HepG2 (cell line): ENCODE measurements around the gene C12orf42. TPM values are rescaled to one million over a fixed set of nuclear protein-coding genes. Genes with fewer than 3 reads are reported as not detected.

ENCODE experiments used
- ATAC-seq: fragments of 200-7000 bp; cut with Tn5 transposase; 3 replicates; pipeline ENCODE4 v1.9.1; 2020; ENCODE audit warnings: mild to moderate bottlenecking, moderate library complexity
- BruUV-seq: library from RNA; stranded (reverse); fragments of 400-500 nt; replicated peaks from 2 replicates; lab custom pipeline; 2021; lab: Mats Ljungman, UMichigan
- CTCF ChIA-PET: fragments of 300-600 bp; formaldehyde crosslinking; extraction: SDS; loops from one replicate; lab custom pipeline; 2021; ENCODE audit warnings: low total read pairs, inconsistent platforms, low intra/inter-chr PET ratio; lab: Yijun Ruan, JAX
- POLR2A ChIA-PET: fragments of 350-600 bp; sonication (Branson Sonifier 250); formaldehyde crosslinking; loops from one replicate; lab custom pipeline; 2020; ENCODE audit warnings: antibody characterized with exemption, inconsistent platforms; lab: Yijun Ruan, JAX
- DNase-seq: peaks from one replicate; pipeline ENCODE4 v3.0.0-alpha.2; 2015; ENCODE audit warnings: low spot score
- FAIRE-seq: peaks from 3 replicates; lab custom pipeline; 2011; peaks lifted over from hg19 to GRCh38; lab: Jason Lieb, UNC
- H2AFZ ChIP-seq: one replicate; pipeline ENCODE4 v1.6.1; 2011; ENCODE audit warnings: low read length, inconsistent platforms
- H3K27ac ChIP-seq: fragments of 300-600 bp; 3 replicates; pipeline ENCODE4 v1.8.0; 2011; ENCODE audit warnings: mixed run types, mild to moderate bottlenecking, mixed read lengths, low read length, inconsistent platforms; ENCODE audit not compliant: insufficient read depth; ENCODE audit errors: extremely low read length
- H3K27me3 ChIP-seq, 2 experiments: fragments of 200-600 bp in 1 of 2; 2 replicates in 1 of 2; 3 replicates in 1 of 2; pipeline versions ENCODE4 v1.6.0 to v1.8.0; 2011; ENCODE audit warnings: low read length in 2 of 2, mild to moderate bottlenecking in 2 of 2, moderate library complexity in 2 of 2, inconsistent platforms in 1 of 2; ENCODE audit not compliant: insufficient read depth in 2 of 2, control insufficient read depth in 1 of 2
- H3K36me3 ChIP-seq, 2 experiments: fragments of 200-600 bp in 1 of 2; replicated peaks in 1 of 2; 2 replicates in 1 of 2; 3 replicates in 1 of 2; pipeline versions ENCODE4 v1.5.1 to v1.8.0; 2011; ENCODE audit warnings: low read length in 2 of 2, inconsistent platforms in 1 of 2; ENCODE audit not compliant: insufficient read depth in 2 of 2, control insufficient read depth in 1 of 2
- H3K4me1 ChIP-seq: 2 replicates; pipeline ENCODE4 v1.5.1; 2012; ENCODE audit warnings: low read length, inconsistent platforms; ENCODE audit not compliant: insufficient read depth
- H3K4me2 ChIP-seq: 2 replicates; pipeline ENCODE4 v1.6.0; 2011; ENCODE audit warnings: low read depth, low read length, inconsistent platforms
- H3K4me3 ChIP-seq, 3 experiments: fragments of 200-600 bp in 1 of 3; sonication (generic), shearing (Covaris generic) in 1 of 3; replicated peaks in 1 of 3; 2 replicates each; pipeline ENCODE4 v1.5.1; 2011 to 2016; ENCODE audit warnings: low read length in 3 of 3, inconsistent platforms in 2 of 3, low read depth in 2 of 3, mild to moderate bottlenecking in 2 of 3, control low read depth in 1 of 3, mixed read lengths in 1 of 3; ENCODE audit not compliant: insufficient read depth in 1 of 3
- H3K79me2 ChIP-seq: one replicate; pipeline ENCODE4 v1.6.1; 2011; ENCODE audit warnings: low read length, inconsistent platforms; ENCODE audit not compliant: insufficient read depth
- H3K9ac ChIP-seq: 2 replicates; pipeline ENCODE4 v1.6.0; 2011; ENCODE audit warnings: mild to moderate bottlenecking, low read depth, low read length, inconsistent platforms; ENCODE audit not compliant: insufficient read depth
- H3K9me3 ChIP-seq: 2 replicates; pipeline ENCODE4 v1.5.1; 2012; ENCODE audit warnings: mild to moderate bottlenecking, low read length
- H4K20me1 ChIP-seq: 2 replicates; pipeline ENCODE4 v1.6.0; 2011; ENCODE audit warnings: inconsistent platforms, mild to moderate bottlenecking, low read length, moderate library complexity; ENCODE audit not compliant: insufficient read depth
- CHD2 ChIP-seq: IDR thresholded peaks from 2 replicates; pipeline ENCODE4 v1.6.1; 2011; ENCODE audit warnings: low read depth, low read length, improper control_type of control experiment
- EEA1 ChIP-seq: sonication (generic); formaldehyde crosslinking; IDR thresholded peaks from 2 replicates; pipeline ENCODE4 v1.5.1; 2020; ENCODE audit warnings: mild to moderate bottlenecking, missing genetic modification reagents, borderline replicate concordance
- FLYWCH1 ChIP-seq: sonication (generic); formaldehyde crosslinking; IDR thresholded peaks from 2 replicates; pipeline ENCODE4 v1.8.1; 2023; ENCODE audit warnings: mild to moderate bottlenecking, missing genetic modification reagents
- GRHL1 ChIP-seq: sonication (generic); formaldehyde crosslinking; conservative IDR thresholded peaks from 2 replicates; pipeline ENCODE4 v1.8.0; 2022; ENCODE audit warnings: missing genetic modification reagents
- PAF1 ChIP-seq: IDR thresholded peaks from 2 replicates; pipeline ENCODE4 v1.6.1; 2016; ENCODE audit warnings: missing genetic modification reagents, missing compliant biosample characterization
- PHF5A ChIP-seq: IDR thresholded peaks from one replicate; pipeline ENCODE4 v1.6.1; 2018; ENCODE audit warnings: low read depth, missing genetic modification reagents; ENCODE audit not compliant: unreplicated experiment
- REL ChIP-seq: sonication (generic); formaldehyde crosslinking; conservative IDR thresholded peaks from 2 replicates; pipeline ENCODE4 v1.8.0; 2022; ENCODE audit warnings: mild to moderate bottlenecking, missing genetic modification reagents, moderate library complexity
- ZNF264 ChIP-seq: sonication (generic); formaldehyde crosslinking; IDR thresholded peaks from 2 replicates; pipeline ENCODE4 v1.4.0; 2020; ENCODE audit warnings: missing genetic modification reagents
- ZNF350 ChIP-seq: sonication (generic); formaldehyde crosslinking; IDR thresholded peaks from 2 replicates; pipeline ENCODE4 v1.4.0; 2020; ENCODE audit warnings: mild to moderate bottlenecking, low read depth, missing genetic modification reagents, borderline replicate concordance
- ZNF512 ChIP-seq: sonication (generic); formaldehyde crosslinking; IDR thresholded peaks from 2 replicates; pipeline ENCODE4 v1.4.0; 2020; ENCODE audit warnings: mild to moderate bottlenecking, missing genetic modification reagents
- WGBS: methylation state at CpG from one replicate; pipeline ENCODE4 v1.1.6; 2017; ENCODE audit warnings: low lambda C conversion rate; 5-methylcytosine and 5-hydroxymethylcytosine counted together
- in situ Hi-C: cut with HindIII; loops from 2 replicates; pipeline ENCODE4 v1.10.0; 2017; ENCODE audit warnings: low pct_unique_long_range_greater_than_20kb; ENCODE audit not compliant: extremely low pct_ligation_motif_present
- intact Hi-C: fragments of 100-400 bp; cut with micrococcal nuclease; formaldehyde crosslinking; loops from one replicate; pipeline ENCODE4 v1.10.0; 2022; ENCODE audit not compliant: unreplicated experiment
- polyA plus RNA-seq, 8 experiments: library from polyadenylated mRNA; depleted of rRNA in 3 of 8; stranded (reverse) in 7 of 8; unstranded in 1 of 8; fragments of >200 nt; fragmentation: Illumina TruSeq in 4 of 8; extraction: Trizol in 4 of 8; gene quantifications; 2 replicates each; pipeline versions ENCODE4 v1.2.1 to v1.2.3, GENCODE V29; 2011 to 2016; ENCODE audit warnings: low read depth in 4 of 8, missing spikeins in 1 of 8, mixed read lengths in 1 of 8; ENCODE audit not compliant: insufficient read depth in 1 of 8
- total RNA-seq, 5 experiments: library from RNA; depleted of rRNA; stranded (reverse); fragments of >200 nt; fragmentation: Illumina TruSeq; extraction: Trizol; gene quantifications; 2 replicates each; pipeline ENCODE4 v1.2.3, GENCODE V29; 2016; ENCODE audit warnings: low read depth in 1 of 5
- TF ChIP-seq, protein P1 (sequence below): sonication (generic); formaldehyde crosslinking; IDR thresholded peaks from 2 replicates; pipeline ENCODE4 v1.4.0; 2020; ENCODE audit warnings: mild to moderate bottlenecking, missing genetic modification reagents

The C12orf42 gene
- total and polyA plus RNA-seq, 2 of the 13 experiments (the other 11 are each of a cell fraction or from before 2014, with no cell fraction given): not detected

GRCh38 chr12:103523771-103524170 is 28.0 kb upstream of the C12orf42 start:
- H3K4me1 ChIP-seq: no peaks in the 10 kb centered on the region
- ATAC-seq (no peak), FAIRE-seq (no peak), DNase-seq (no peak)
- ChIA-PET POLR2A (no interaction called here), CTCF (no interaction called here)
- H3K4me3 ChIP-seq: no peak overlapping the region
- H3K4me2 ChIP-seq: no peak overlapping the region
- BruUV-seq: no TSS peak
- TF ChIP-seq FLYWCH1 (CRISPR knock-in tag): no peak
- no peak for TF ChIP-seq PHF5A
- no peak for TF ChIP-seq ZNF264 (CRISPR knock-in tag)
- no peak for TF ChIP-seq REL (CRISPR knock-in tag)
- no peak for TF ChIP-seq PAF1 (CRISPR knock-in tag)
- TF ChIP-seq, protein P1, sequence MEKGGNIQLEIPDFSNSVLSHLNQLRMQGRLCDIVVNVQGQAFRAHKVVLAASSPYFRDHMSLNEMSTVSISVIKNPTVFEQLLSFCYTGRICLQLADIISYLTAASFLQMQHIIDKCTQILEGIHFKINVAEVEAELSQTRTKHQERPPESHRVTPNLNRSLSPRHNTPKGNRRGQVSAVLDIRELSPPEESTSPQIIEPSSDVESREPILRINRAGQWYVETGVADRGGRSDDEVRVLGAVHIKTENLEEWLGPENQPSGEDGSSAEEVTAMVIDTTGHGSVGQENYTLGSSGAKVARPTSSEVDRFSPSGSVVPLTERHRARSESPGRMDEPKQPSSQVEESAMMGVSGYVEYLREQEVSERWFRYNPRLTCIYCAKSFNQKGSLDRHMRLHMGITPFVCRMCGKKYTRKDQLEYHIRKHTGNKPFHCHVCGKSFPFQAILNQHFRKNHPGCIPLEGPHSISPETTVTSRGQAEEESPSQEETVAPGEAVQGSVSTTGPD (CRISPR knock-in tag): no peak
- no peak for TF ChIP-seq CHD2
- no peak for TF ChIP-seq EEA1 (CRISPR knock-in tag)
- TF ChIP-seq ZNF350 (CRISPR knock-in tag): no peak
- no peak for TF ChIP-seq GRHL1
- TF ChIP-seq ZNF512 (CRISPR knock-in tag): no peak
- H4K20me1 ChIP-seq: no peaks in the 10 kb centered on the region
- in situ Hi-C loops: no loop called here
- H3K79me2 ChIP-seq: no peaks in the 10 kb centered on the region
- H3K36me3 ChIP-seq: no peaks in the 10 kb centered on the region
- H2AFZ ChIP-seq: no peak overlapping the region
- H3K27me3 ChIP-seq: no peaks in the 10 kb centered on the region
- H3K27ac ChIP-seq: no peak overlapping the region
- H3K9me3 ChIP-seq: no peaks in the 10 kb centered on the region
- WGBS: 24% methylated on average over 1 of the region's 1 CpG
- intact Hi-C loops: no loop called here
- no peak overlapping the region for H3K9ac ChIP-seq
